ENCODE measurements around the gene CHRM5. TPM values are rescaled to one million over a fixed set of nuclear protein-coding genes. Genes with fewer than 3 reads are reported as not detected.

CHRM5 gene
- total RNA-seq, 6 experiments from 2014 or later, result not detected

DNA sequence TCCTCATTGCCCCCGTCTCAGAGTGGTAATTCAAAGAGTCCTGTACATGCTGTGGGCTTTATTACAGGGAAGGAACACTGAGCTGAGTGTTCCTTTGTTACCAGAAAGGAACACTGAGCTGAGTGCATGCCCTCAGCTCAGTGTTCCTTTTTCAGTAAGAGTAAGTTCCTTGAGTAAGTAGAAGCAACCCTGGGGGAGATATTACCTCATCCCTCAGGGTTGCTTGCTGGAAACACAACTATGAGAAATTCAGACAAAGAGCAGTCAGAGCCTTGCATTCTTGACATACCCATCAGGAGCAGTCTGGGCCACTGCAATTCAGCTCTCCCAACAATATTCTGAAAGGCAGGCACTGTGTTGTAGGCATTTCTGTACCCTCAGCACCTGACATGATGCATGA is 17.0 kb downstream of the CHRM5 start:
- DNase-seq (no peak), ATAC-seq (no peak)
- WGBS (ENCODE audit: insufficient coverage, low coverage, low lambda C conversion rate, missing lambda C conversion rate), result 50% methylated on average over 1 of the region's 1 CpG

DNA sequence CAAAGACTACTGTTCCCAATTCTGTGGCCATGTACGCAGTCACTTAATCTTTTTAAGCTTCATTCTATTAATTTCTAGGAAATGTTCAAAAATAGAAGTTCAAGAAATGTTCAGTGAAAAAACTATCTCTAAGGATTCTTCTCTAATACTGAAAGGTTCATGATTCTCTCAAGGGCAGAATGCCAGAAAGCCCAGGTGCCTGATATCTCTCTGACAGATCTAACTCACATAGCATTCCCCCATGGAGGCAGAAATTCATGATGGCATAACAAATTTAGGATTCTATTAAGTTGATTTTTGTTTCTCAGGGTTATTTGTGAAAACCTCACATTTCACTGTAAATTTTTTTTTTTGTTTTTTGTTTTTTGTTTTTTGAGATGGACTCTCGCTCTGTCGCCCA is 17.5 kb downstream of the CHRM5 start:
- intact Hi-C loops (cut with DNase I), result no loop called here

More for the DNA sequence above, 17.0 kb downstream of the CHRM5 start:
- H3K27me3 ChIP-seq, result no peaks in the 10 kb centered on the region
- intact Hi-C loops (cut with DNase I), result no loop called here
- H3K4me3 ChIP-seq, result no peak overlapping the region
- no peaks in the 10 kb centered on the region for H3K9me3 ChIP-seq
- H3K4me1 ChIP-seq, result no peaks in the 10 kb centered on the region
- H3K27ac ChIP-seq, result no peak overlapping the region
- TF ChIP-seq, protein P1, sequence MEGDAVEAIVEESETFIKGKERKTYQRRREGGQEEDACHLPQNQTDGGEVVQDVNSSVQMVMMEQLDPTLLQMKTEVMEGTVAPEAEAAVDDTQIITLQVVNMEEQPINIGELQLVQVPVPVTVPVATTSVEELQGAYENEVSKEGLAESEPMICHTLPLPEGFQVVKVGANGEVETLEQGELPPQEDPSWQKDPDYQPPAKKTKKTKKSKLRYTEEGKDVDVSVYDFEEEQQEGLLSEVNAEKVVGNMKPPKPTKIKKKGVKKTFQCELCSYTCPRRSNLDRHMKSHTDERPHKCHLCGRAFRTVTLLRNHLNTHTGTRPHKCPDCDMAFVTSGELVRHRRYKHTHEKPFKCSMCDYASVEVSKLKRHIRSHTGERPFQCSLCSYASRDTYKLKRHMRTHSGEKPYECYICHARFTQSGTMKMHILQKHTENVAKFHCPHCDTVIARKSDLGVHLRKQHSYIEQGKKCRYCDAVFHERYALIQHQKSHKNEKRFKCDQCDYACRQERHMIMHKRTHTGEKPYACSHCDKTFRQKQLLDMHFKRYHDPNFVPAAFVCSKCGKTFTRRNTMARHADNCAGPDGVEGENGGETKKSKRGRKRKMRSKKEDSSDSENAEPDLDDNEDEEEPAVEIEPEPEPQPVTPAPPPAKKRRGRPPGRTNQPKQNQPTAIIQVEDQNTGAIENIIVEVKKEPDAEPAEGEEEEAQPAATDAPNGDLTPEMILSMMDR (IDR thresholded peaks at IDR 0.05), result no peak
- no peak for TF ChIP-seq POLR2A (IDR thresholded peaks at IDR 0.05)
- no peaks in the 10 kb centered on the region for H3K36me3 ChIP-seq

DNA sequence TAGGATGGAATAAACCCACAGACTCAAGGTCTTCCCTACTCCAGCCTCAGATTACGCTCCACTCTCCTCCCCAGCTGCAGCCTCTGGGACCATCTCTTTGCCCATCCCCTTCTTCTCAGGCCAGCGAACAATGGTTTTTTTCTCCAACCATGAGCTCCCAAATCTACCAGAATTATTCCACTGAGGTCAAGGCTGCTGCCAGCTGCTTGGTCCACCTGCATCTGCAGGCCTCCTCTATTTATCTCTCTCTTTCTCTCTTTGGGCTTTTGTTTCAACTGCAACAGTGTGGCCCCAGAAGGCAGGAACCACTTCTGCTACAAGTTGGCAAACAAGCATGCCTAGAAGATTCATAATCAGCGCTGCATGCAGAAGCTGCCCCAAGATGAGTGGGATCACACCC is 19.1 kb downstream of the CHRM5 start:
- intact Hi-C loops (cut with DNase I), result no loop called here
- Histone ChIP-seq H3K4me1 (no peaks in the 10 kb centered on the region), H3K36me3 (no peaks in the 10 kb centered on the region), H3K27ac (no peak overlapping the region), H3K4me3 (no peak overlapping the region), H3K27me3 (no peaks in the 10 kb centered on the region), H3K9me3 (no peaks in the 10 kb centered on the region)
- WGBS (ENCODE audit: insufficient coverage, low coverage, low lambda C conversion rate, missing lambda C conversion rate), result 100% methylated on average over 2 of the region's 3 CpGs
- ATAC-seq (no peak), DNase-seq (no peak)
- TF ChIP-seq POLR2A (IDR thresholded peaks at IDR 0.05), result no peak
- TF ChIP-seq, protein P1 (IDR thresholded peaks at IDR 0.05), result no peak

More for the DNA sequence above, 17.5 kb downstream of the CHRM5 start:
- Histone ChIP-seq H3K27me3 (no peaks in the 10 kb centered on the region), H3K9me3 (no peaks in the 10 kb centered on the region), H3K27ac (no peak overlapping the region), H3K36me3 (no peaks in the 10 kb centered on the region), H3K4me1 (no peaks in the 10 kb centered on the region), H3K4me3 (no peak overlapping the region)
- no peak for DNase-seq
- no peak for TF ChIP-seq POLR2A (IDR thresholded peaks at IDR 0.05)
- TF ChIP-seq, protein P1 (IDR thresholded peaks at IDR 0.05), result no peak
- WGBS (ENCODE audit: insufficient coverage, low coverage, low lambda C conversion rate, missing lambda C conversion rate), result 0% methylated on average over 1 of the region's 3 CpGs
- no peak for ATAC-seq

DNA sequence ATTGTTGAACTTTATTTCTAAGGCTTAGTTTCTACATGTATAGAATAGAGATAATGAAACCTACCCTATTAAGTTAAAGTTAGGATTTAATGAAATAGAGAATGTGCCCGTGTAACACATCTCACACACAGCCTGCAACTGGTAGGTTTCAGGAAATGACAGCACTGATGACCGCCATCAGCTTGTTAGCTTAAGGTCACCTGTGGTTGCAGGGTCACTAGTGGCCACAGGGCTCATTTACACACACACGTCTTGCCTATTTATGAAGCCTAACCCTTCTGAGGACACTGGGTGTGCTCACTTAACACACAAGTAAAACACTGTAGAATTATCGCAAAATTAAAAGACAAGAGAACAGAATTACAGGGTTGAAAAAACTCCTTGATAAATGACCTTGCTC is 20.1 kb downstream of the CHRM5 start:
- no peaks in the 10 kb centered on the region for H3K27me3 ChIP-seq
- DNase-seq (no peak), ATAC-seq (peak in 2 of 4 donors; percentile 35 to 45)
- no peak overlapping the region for H3K27ac ChIP-seq
- TF ChIP-seq POLR2A (IDR thresholded peaks at IDR 0.05), result no peak
- TF ChIP-seq, protein P1 (IDR thresholded peaks at IDR 0.05), result no peak
- H3K9me3 ChIP-seq, result no peaks in the 10 kb centered on the region
- H3K4me3 ChIP-seq, result no peak overlapping the region
- no peaks in the 10 kb centered on the region for H3K36me3 ChIP-seq
- H3K4me1 ChIP-seq, result no peaks in the 10 kb centered on the region
- 78% methylated on average over 3 of the region's 4 CpGs for WGBS (ENCODE audit: insufficient coverage, low coverage, low lambda C conversion rate, missing lambda C conversion rate)
- intact Hi-C loops (cut with DNase I), result no loop called here
